Measurements from ENCODE around the gene GFM1. TPM values are rescaled to one million over a fixed set of nuclear protein-coding genes. Genes with fewer than 3 reads are reported as not detected.
A peak's percentile ranks its signal among the peaks of the same experiment; 100 is the strongest.

The GFM1 gene
- 10.2 TPM for polyA plus RNA-seq (2013, experiment 1 of 2)
- polyA plus RNA-seq (2013, experiment 2 of 2), result 10.2 TPM

DNA sequence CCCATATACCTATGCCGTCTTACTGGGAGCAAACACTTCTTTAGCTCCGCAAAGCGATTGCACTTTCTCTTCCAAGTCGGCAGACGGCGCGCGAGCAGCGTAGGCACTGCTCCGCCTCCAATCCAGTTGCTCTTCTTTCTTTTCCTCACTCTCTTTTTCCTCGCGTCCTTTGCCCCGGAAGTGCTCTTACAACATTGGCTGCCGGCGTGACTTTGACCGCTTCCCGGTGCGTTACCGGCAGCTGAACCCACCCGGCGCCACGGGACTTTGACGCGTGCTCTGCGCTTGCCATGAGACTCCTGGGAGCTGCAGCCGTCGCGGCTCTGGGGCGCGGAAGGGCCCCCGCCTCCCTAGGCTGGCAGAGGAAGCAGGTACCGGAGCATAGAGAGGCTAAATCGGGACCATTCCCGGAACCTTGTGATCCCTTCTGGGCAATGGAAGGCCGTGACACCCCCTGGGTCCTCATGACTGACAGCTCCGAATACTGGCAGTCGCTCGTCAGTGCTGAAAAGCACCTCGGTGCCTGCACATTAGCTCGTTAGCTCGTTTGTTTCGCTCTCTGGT, at the start of gene GFM1:
Gene GFM1, plus strand, starts transcription at position 183 of the 564 bp plus-strand sequence. Its CDS starts 108 bp downstream, at position 291.
- Histone ChIP-seq H2BK12ac (ENCODE audit: low read length) (no peak within 1 kb of the TSS), H2BK15ac (ENCODE audit: low read length) (no peak within 1 kb of the TSS), H3K4me3 (ENCODE audit: low read length in 2 of 2) (peak within 1 kb of the TSS; percentile 80 to 100), H3K4me1 (ENCODE audit: control insufficient read depth in 2 of 2, insufficient read depth in 1 of 2, low read depth in 1 of 2, low read length in 2 of 2) (peaks cover 0 to 4% of the 10 kb centered on the region in 2 donors), H3K9me3 (replicated peaks in 1 of 2; ENCODE audit: control insufficient read depth in 2 of 2, insufficient read depth in 1 of 2, low read depth in 1 of 2, low read length in 2 of 2) (no peaks in the 10 kb centered on the region), H3K18ac (ENCODE audit: low read length) (peak within 1 kb of the TSS; percentile 91), H2BK5ac (ENCODE audit: low read length) (peak within 1 kb of the TSS; percentile 39), H2BK120ac (ENCODE audit: low read depth, low read length) (no peak within 1 kb of the TSS), H3K14ac (ENCODE audit: low read length) (peak within 1 kb of the TSS; percentile 94), H3K9ac (ENCODE audit: low read depth, low read length, poor library complexity) (peak within 1 kb of the TSS; percentile 94), H4K8ac (ENCODE audit: low read depth, low read length) (no peak within 1 kb of the TSS), H2AK5ac (ENCODE audit: low read depth, low read length) (no peak within 1 kb of the TSS), H3K23ac (ENCODE audit: low read depth, low read length, poor library complexity) (peak within 1 kb of the TSS; percentile 89), H3K27me3 (ENCODE audit: control insufficient read depth in 3 of 3, insufficient read depth in 3 of 3, low read depth in 1 of 3, low read length in 3 of 3) (no peaks in the 10 kb centered on the region), H3K4me2 (ENCODE audit: insufficient read depth, low read length, poor library complexity, severe bottlenecking) (peak within 1 kb of the TSS; percentile 42), H2AFZ (ENCODE audit: low read length) (peak within 1 kb of the TSS; percentile 94), H4K91ac (ENCODE audit: low read depth, low read length, poor library complexity) (no peak within 1 kb of the TSS), H3K4ac (ENCODE audit: low read length) (no peak within 1 kb of the TSS), H3K36me3 (replicated peaks in 1 of 2; ENCODE audit: control insufficient read depth in 2 of 2, insufficient read depth in 2 of 2, low read length in 2 of 2) (peaks cover 0 to 32% of the 10 kb centered on the region in 2 donors), H3K79me1 (ENCODE audit: low read depth, low read length) (peaks cover 6% of the 10 kb centered on the region), H3K27ac (replicated peaks; ENCODE audit: low read length) (no peak within 1 kb of the TSS)
- peak; percentile 86 for DNase-seq (ENCODE audit: low spot score)
- no CpG with 5 or more reads among the region's 42 CpGs for WGBS, 2 donors (ENCODE audit: extremely low coverage in 2 of 2, insufficient read length in 2 of 2, insufficient replicate concordance in 1 of 2)

DNA sequence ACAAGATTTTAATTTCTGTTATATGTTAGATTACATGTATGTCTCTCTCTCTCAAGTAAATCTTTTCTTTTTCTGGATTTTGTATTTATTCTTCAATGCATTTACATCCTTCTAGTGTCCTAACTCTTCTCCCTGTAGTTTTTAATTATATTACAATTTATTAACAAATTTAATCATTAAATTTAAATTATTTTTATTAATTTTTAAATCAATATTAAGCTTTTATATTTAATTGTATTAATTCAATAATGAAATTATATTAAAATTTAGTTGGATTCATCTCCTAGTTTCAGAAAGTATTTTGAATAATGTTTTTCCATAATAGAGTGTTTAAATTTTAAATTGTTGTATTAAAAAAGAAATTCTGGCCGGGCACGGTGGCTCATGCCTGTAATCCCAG, 43.5 kb upstream of the GFM1 start:
- Histone ChIP-seq H3K4me3 (ENCODE audit: low read length in 2 of 2) (no peak overlapping the region), H3K9ac (ENCODE audit: low read depth, low read length, poor library complexity) (no peak overlapping the region), H2BK15ac (ENCODE audit: low read length) (no peak overlapping the region), H3K14ac (ENCODE audit: low read length) (no peak overlapping the region), H3K27me3 (ENCODE audit: control insufficient read depth in 3 of 3, insufficient read depth in 3 of 3, low read depth in 1 of 3, low read length in 3 of 3) (no peaks in the 10 kb centered on the region), H3K18ac (ENCODE audit: low read length) (no peak overlapping the region), H3K27ac (replicated peaks; ENCODE audit: low read length) (no peak overlapping the region), H3K9me3 (replicated peaks in 1 of 2; ENCODE audit: control insufficient read depth in 2 of 2, insufficient read depth in 1 of 2, low read depth in 1 of 2, low read length in 2 of 2) (no peaks in the 10 kb centered on the region), H2AK5ac (ENCODE audit: low read depth, low read length) (no peak overlapping the region), H4K91ac (ENCODE audit: low read depth, low read length, poor library complexity) (no peak overlapping the region), H3K23ac (ENCODE audit: low read depth, low read length, poor library complexity) (no peak overlapping the region), H3K4me2 (ENCODE audit: insufficient read depth, low read length, poor library complexity, severe bottlenecking) (no peak overlapping the region), H3K36me3 (replicated peaks in 1 of 2; ENCODE audit: control insufficient read depth in 2 of 2, insufficient read depth in 2 of 2, low read length in 2 of 2) (peaks cover 0 to 4% of the 10 kb centered on the region in 2 donors), H2AFZ (ENCODE audit: low read length) (no peak overlapping the region), H2BK12ac (ENCODE audit: low read length) (no peak overlapping the region), H2BK5ac (ENCODE audit: low read length) (no peak overlapping the region), H3K4ac (ENCODE audit: low read length) (no peak overlapping the region), H3K79me1 (ENCODE audit: low read depth, low read length) (no peaks in the 10 kb centered on the region), H3K4me1 (ENCODE audit: control insufficient read depth in 2 of 2, insufficient read depth in 1 of 2, low read depth in 1 of 2, low read length in 2 of 2) (no peaks in the 10 kb centered on the region), H2BK120ac (ENCODE audit: low read depth, low read length) (no peak overlapping the region), H4K8ac (ENCODE audit: low read depth, low read length) (no peak overlapping the region)
- DNase-seq (ENCODE audit: low spot score), result no peak
- no CpG with 5 or more reads among the region's 2 CpGs for WGBS, 2 donors (ENCODE audit: extremely low coverage in 2 of 2, insufficient read length in 2 of 2, insufficient replicate concordance in 1 of 2)

DNA sequence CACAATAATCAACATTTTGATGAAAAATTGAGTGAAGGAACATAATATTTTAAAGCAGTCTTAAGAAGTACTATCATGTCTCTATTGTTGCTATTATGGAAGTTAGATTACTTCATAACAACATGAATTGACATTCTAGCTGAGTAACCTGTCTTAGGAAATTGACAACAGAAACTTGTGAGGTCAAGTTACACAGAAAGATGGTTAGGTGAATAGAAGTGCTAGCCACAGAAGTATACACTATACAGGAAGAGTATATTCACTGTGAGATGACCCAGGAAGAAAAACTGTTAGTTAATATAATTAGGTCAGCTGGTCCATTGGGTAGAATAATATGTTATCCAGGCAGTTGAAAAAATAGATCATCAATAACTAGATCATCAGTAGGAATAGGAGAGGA, 42.1 kb upstream of the GFM1 start:
- H3K79me1 ChIP-seq (ENCODE audit: low read depth, low read length), result no peaks in the 10 kb centered on the region
- H3K27me3 ChIP-seq (ENCODE audit: control insufficient read depth in 3 of 3, insufficient read depth in 3 of 3, low read depth in 1 of 3, low read length in 3 of 3), result no peaks in the 10 kb centered on the region
- no peak overlapping the region for H3K4me3 ChIP-seq (ENCODE audit: low read length in 2 of 2)
- H3K4ac ChIP-seq (ENCODE audit: low read length), result no peak overlapping the region
- H3K9ac ChIP-seq (ENCODE audit: low read depth, low read length, poor library complexity), result no peak overlapping the region
- H2BK120ac ChIP-seq (ENCODE audit: low read depth, low read length), result no peak overlapping the region
- H3K18ac ChIP-seq (ENCODE audit: low read length), result no peak overlapping the region
- H3K27ac ChIP-seq (replicated peaks; ENCODE audit: low read length), result no peak overlapping the region
- no peak for DNase-seq (ENCODE audit: low spot score)
- H3K14ac ChIP-seq (ENCODE audit: low read length), result no peak overlapping the region
- no peak overlapping the region for H4K8ac ChIP-seq (ENCODE audit: low read depth, low read length)
- no peak overlapping the region for H2BK12ac ChIP-seq (ENCODE audit: low read length)
- no peak overlapping the region for H2AFZ ChIP-seq (ENCODE audit: low read length)
- H2BK5ac ChIP-seq (ENCODE audit: low read length), result no peak overlapping the region
- no peak overlapping the region for H4K91ac ChIP-seq (ENCODE audit: low read depth, low read length, poor library complexity)
- no peaks in the 10 kb centered on the region for H3K4me1 ChIP-seq (ENCODE audit: control insufficient read depth in 2 of 2, insufficient read depth in 1 of 2, low read depth in 1 of 2, low read length in 2 of 2)
- no peaks in the 10 kb centered on the region for H3K9me3 ChIP-seq (replicated peaks in 1 of 2; ENCODE audit: control insufficient read depth in 2 of 2, insufficient read depth in 1 of 2, low read depth in 1 of 2, low read length in 2 of 2)
- H2BK15ac ChIP-seq (ENCODE audit: low read length), result no peak overlapping the region
- no peak overlapping the region for H3K23ac ChIP-seq (ENCODE audit: low read depth, low read length, poor library complexity)
- peaks cover 0 to 4% of the 10 kb centered on the region in 2 donors for H3K36me3 ChIP-seq (replicated peaks in 1 of 2; ENCODE audit: control insufficient read depth in 2 of 2, insufficient read depth in 2 of 2, low read length in 2 of 2)
- no peak overlapping the region for H3K4me2 ChIP-seq (ENCODE audit: insufficient read depth, low read length, poor library complexity, severe bottlenecking)
- no peak overlapping the region for H2AK5ac ChIP-seq (ENCODE audit: low read depth, low read length)

DNA sequence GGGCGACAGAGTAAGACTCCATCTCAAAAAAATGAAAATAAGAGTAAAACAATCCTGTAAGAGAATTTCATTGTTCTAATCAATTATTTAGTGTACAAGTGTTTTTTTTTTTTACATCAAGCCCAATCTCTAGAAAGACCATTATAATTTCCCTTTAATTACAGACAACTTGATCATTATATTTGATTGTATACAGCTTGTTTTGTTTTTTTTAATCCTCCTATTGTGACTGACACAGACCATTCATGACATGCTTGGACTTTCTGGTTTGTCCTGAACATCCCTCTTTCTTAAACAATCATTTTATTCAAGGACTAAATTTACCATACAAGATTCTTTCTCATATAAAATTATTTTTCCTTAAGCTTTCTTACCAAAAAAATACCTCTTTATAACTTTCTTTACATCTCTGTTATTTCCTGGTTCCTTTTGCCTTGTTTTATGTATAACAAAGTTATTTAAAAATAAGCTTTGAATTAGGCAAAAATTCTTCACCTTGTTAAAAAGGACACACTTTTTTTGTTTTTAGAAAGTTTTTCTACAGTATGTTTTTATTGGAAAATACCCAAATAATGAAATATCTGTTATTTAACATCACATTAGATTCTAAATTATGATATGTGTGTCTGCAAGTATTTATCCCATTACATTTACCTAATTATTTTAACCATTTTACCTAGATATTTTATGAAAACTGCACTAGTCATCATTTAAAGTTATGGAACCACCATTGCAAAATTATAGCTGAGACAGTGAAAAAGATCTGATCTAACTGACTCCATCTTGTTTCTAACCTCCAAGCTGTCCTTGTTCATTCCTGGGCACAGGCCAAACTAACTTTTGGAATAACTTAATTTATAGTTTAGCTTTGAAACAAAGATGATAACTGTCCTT, 26.1 kb upstream of the GFM1 start:
- no peak overlapping the region for H3K9ac ChIP-seq (ENCODE audit: low read depth, low read length, poor library complexity)
- no peaks in the 10 kb centered on the region for H3K27me3 ChIP-seq (ENCODE audit: control insufficient read depth in 3 of 3, insufficient read depth in 3 of 3, low read depth in 1 of 3, low read length in 3 of 3)

More for the DNA sequence above, 26.1 kb upstream of the GFM1 start:
- H3K4me2 ChIP-seq (ENCODE audit: insufficient read depth, low read length, poor library complexity, severe bottlenecking), result no peak overlapping the region
- DNase-seq (ENCODE audit: low spot score), result no peak
- H3K4ac ChIP-seq (ENCODE audit: low read length), result no peak overlapping the region
- H3K4me1 ChIP-seq (ENCODE audit: control insufficient read depth in 2 of 2, insufficient read depth in 1 of 2, low read depth in 1 of 2, low read length in 2 of 2), result no peaks in the 10 kb centered on the region
- no peaks in the 10 kb centered on the region for H3K79me1 ChIP-seq (ENCODE audit: low read depth, low read length)
- no peak overlapping the region for H2BK120ac ChIP-seq (ENCODE audit: low read depth, low read length)
- no peak overlapping the region for H2AK5ac ChIP-seq (ENCODE audit: low read depth, low read length)
- no peak overlapping the region for H3K14ac ChIP-seq (ENCODE audit: low read length)
- H2AFZ ChIP-seq (ENCODE audit: low read length), result no peak overlapping the region
- peaks cover 0 to 5% of the 10 kb centered on the region in 2 donors for H3K9me3 ChIP-seq (replicated peaks in 1 of 2; ENCODE audit: control insufficient read depth in 2 of 2, insufficient read depth in 1 of 2, low read depth in 1 of 2, low read length in 2 of 2)
- no peaks in the 10 kb centered on the region for H3K36me3 ChIP-seq (replicated peaks in 1 of 2; ENCODE audit: control insufficient read depth in 2 of 2, insufficient read depth in 2 of 2, low read length in 2 of 2)
- no peak overlapping the region for H2BK5ac ChIP-seq (ENCODE audit: low read length)
- WGBS, 2 donors (ENCODE audit: extremely low coverage in 2 of 2, insufficient read length in 2 of 2, insufficient replicate concordance in 1 of 2), result no CpG with 5 or more reads among the region's 1 CpG
- no peak overlapping the region for H3K23ac ChIP-seq (ENCODE audit: low read depth, low read length, poor library complexity)
- no peak overlapping the region for H3K18ac ChIP-seq (ENCODE audit: low read length)
- H4K91ac ChIP-seq (ENCODE audit: low read depth, low read length, poor library complexity), result no peak overlapping the region
- H4K8ac ChIP-seq (ENCODE audit: low read depth, low read length), result no peak overlapping the region
- H2BK12ac ChIP-seq (ENCODE audit: low read length), result no peak overlapping the region
- no peak overlapping the region for H3K4me3 ChIP-seq (ENCODE audit: low read length in 2 of 2)
- no peak overlapping the region for H3K27ac ChIP-seq (replicated peaks; ENCODE audit: low read length)
- no peak overlapping the region for H2BK15ac ChIP-seq (ENCODE audit: low read length)

Data from neuronal stem cell (in vitro differentiated cells).